ENCODE measurements around the gene AP2B1. TPM values are rescaled to one million over a fixed set of nuclear protein-coding genes. Genes with fewer than 3 reads are reported as not detected.

Gene AP2B1
- total RNA-seq, 1 donor from 2014 or later = 119 TPM

- DNase-seq (no peak), ATAC-seq (no peak)
- intact Hi-C loops (cut with micrococcal nuclease) = no loop called here
Measured at GRCh38 chr17:35716173-35716572, 129.1 kb downstream of the AP2B1 start.

- intact Hi-C loops (cut with micrococcal nuclease) = no loop called here
Measured at GRCh38 chr17:35716897-35717465, 129.9 kb downstream of the AP2B1 start.

GRCh38 chr17:35717475-35717874 lies 130.4 kb downstream of the AP2B1 start:
- ATAC-seq (peak; percentile 23), DNase-seq (no peak)
- intact Hi-C loops (cut with micrococcal nuclease) = no loop called here

More at GRCh38 chr17:35716897-35717465, 129.9 kb downstream of the AP2B1 start:
- peak; percentile 71 for ATAC-seq
- DNase-seq = no peak

- ATAC-seq (no peak), DNase-seq (no peak)
- intact Hi-C loops (cut with micrococcal nuclease) = no loop called here
Measured at GRCh38 chr17:35723735-35724134, 136.6 kb downstream of the AP2B1 start.

GRCh38 chr17:35725058-35725457 lies 137.9 kb downstream of the AP2B1 start:
- DNase-seq = no peak
- no peak for ATAC-seq
- intact Hi-C loops (cut with micrococcal nuclease) = no loop called here

- intact Hi-C loops (cut with micrococcal nuclease) = no loop called here
- ATAC-seq = no peak
Measured at GRCh38 chr17:35725802-35726126, 138.6 kb downstream of the AP2B1 start.

GRCh38 chr17:35726127-35726952 lies 139.2 kb downstream of the AP2B1 start:
- ATAC-seq (peak; percentile 42), DNase-seq (peak; percentile 78)
- intact Hi-C loops (cut with micrococcal nuclease) = no loop called here

More at GRCh38 chr17:35725802-35726126, 138.6 kb downstream of the AP2B1 start:
- no peak for DNase-seq

GRCh38 chr17:35726953-35727460 lies 139.9 kb downstream of the AP2B1 start:
- DNase-seq = no peak
- intact Hi-C loops (cut with micrococcal nuclease) = no loop called here
- no peak for ATAC-seq

GRCh38 chr17:35727635-35728034 lies 140.5 kb downstream of the AP2B1 start:
- intact Hi-C loops (cut with micrococcal nuclease) = no loop called here
- ATAC-seq = no peak
- no peak for DNase-seq

- no peak for DNase-seq
- intact Hi-C loops (cut with micrococcal nuclease) = no loop called here
- no peak for ATAC-seq
Measured at GRCh38 chr17:35728551-35728950, 141.4 kb downstream of the AP2B1 start.

GRCh38 chr17:35729405-35729833 lies 142.3 kb downstream of the AP2B1 start:
- intact Hi-C loops (cut with micrococcal nuclease) = no loop called here
- ATAC-seq (no peak), DNase-seq (no peak)

- no peak for ATAC-seq
- intact Hi-C loops (cut with micrococcal nuclease) = no loop called here
Measured at GRCh38 chr17:35730400-35731005, 143.4 kb downstream of the AP2B1 start.

GRCh38 chr17:35731239-35731916 lies 144.3 kb downstream of the AP2B1 start, which contains the start of gene RASL10B:
Gene RASL10B, plus strand, starts transcription at chr17:35731639. Its CDS starts 3,546 bp downstream, at chr17:35735185.
- intact Hi-C loops (cut with micrococcal nuclease) = no loop called here
- ATAC-seq (peak; percentile 90), DNase-seq (peak; percentile 74)

More at GRCh38 chr17:35730400-35731005, 143.4 kb downstream of the AP2B1 start:
- DNase-seq = no peak

GRCh38 chr17:35731917-35732805 lies 145.0 kb downstream of the AP2B1 start:
- intact Hi-C loops (cut with micrococcal nuclease) = no loop called here
- no peak for DNase-seq
- ATAC-seq = peak; percentile 46

- intact Hi-C loops (cut with micrococcal nuclease) = no loop called here
- DNase-seq (no peak), ATAC-seq (no peak)
Measured at GRCh38 chr17:35732806-35733136, 145.6 kb downstream of the AP2B1 start.

- DNase-seq (no peak), ATAC-seq (no peak)
- intact Hi-C loops (cut with micrococcal nuclease) = no loop called here
Measured at GRCh38 chr17:35733366-35733765, 146.2 kb downstream of the AP2B1 start.

GRCh38 chr17:35734396-35734795 lies 147.3 kb downstream of the AP2B1 start:
- intact Hi-C loops (cut with micrococcal nuclease) = no loop called here
- DNase-seq (no peak), ATAC-seq (no peak)

GRCh38 chr17:35735036-35735805 lies 148.1 kb downstream of the AP2B1 start:
- intact Hi-C loops (cut with micrococcal nuclease) = no loop called here
- ATAC-seq (peak; percentile 9), DNase-seq (no peak)

Data from left ventricle myocardium superior (tissue), 1 donor.